B cell (primary cell): ENCODE results near the gene CEP250. TPM values are rescaled to one million over a fixed set of nuclear protein-coding genes. Genes with fewer than 3 reads are reported as not detected.

Source experiments
- ATAC-seq: fragments of 200-7000 bp; cut with Tn5 transposase; one replicate; pipeline ENCODE4 v1.10.0; 2021; ENCODE audit warnings: low read depth, mild to moderate bottlenecking, moderate number of reproducible peaks, moderate library complexity
- CTCF ChIA-PET: fragments of 350-600 bp; sonication (Branson Sonifier 250); formaldehyde crosslinking; loops from one replicate; lab custom pipeline; 2021; ENCODE audit warnings: antibody characterized with exemption, inconsistent platforms; lab: Charles Lee
- POLR2A ChIA-PET: fragments of 350-600 bp; sonication (Branson Sonifier 250); formaldehyde crosslinking; loops from one replicate; lab custom pipeline; 2021; ENCODE audit warnings: antibody characterized with exemption; lab: Charles Lee
- DNase-seq: peaks from one replicate; pipeline ENCODE4 v3.0.0; 2013
- H2AFZ ChIP-seq: 2 replicates; pipeline ENCODE4 v1.6.1; 2012; ENCODE audit warnings: mild to moderate bottlenecking, low read depth, low read length; ENCODE audit not compliant: insufficient read depth, poor library complexity, severe bottlenecking
- H3K27ac ChIP-seq, 2 donors: 1 replicate in 1 of 2; 2 replicates in 1 of 2; pipeline ENCODE4 v1.5.1; 2012 to 2013; ENCODE audit warnings: low read length in 2 of 2, mild to moderate bottlenecking in 2 of 2, moderate library complexity in 1 of 2
- H3K27me3 ChIP-seq, 4 experiments: fragments of 200-600 bp in 1 of 4; sonication (generic) in 1 of 4; replicated peaks in 1 of 4; 1 replicate in 2 of 4; 2 replicates in 2 of 4; pipeline versions ENCODE4 v1.6.1 to v1.7.0; 2013 to 2016; ENCODE audit warnings: low read length in 3 of 4, mild to moderate bottlenecking in 2 of 4, mixed read lengths in 1 of 4, moderate library complexity in 1 of 4; ENCODE audit not compliant: insufficient read depth in 4 of 4, control insufficient read depth in 3 of 4; ENCODE audit errors: control extremely low read depth in 1 of 4
- H3K36me3 ChIP-seq, 2 experiments: replicated peaks in 1 of 2; 1 replicate in 1 of 2; 2 replicates in 1 of 2; pipeline versions ENCODE4 v1.6.1 to v1.7.1; 2013; ENCODE audit warnings: low read length in 1 of 2; ENCODE audit not compliant: insufficient read depth in 2 of 2, control insufficient read depth in 1 of 2; ENCODE audit errors: control extremely low read depth in 1 of 2, extremely low read depth in 1 of 2
- H3K4me1 ChIP-seq, 2 donors: fragments of 200-600 bp in 1 of 2; sonication (generic) in 1 of 2; 1 replicate in 1 of 2; 2 replicates in 1 of 2; pipeline versions ENCODE4 v1.5.1 to v1.6.1; 2013 to 2017; ENCODE audit warnings: low read length in 2 of 2; ENCODE audit not compliant: control insufficient read depth in 2 of 2, insufficient read depth in 2 of 2
- H3K4me2 ChIP-seq: replicated peaks from 2 replicates; pipeline ENCODE3; 2012; ENCODE audit warnings: mild to moderate bottlenecking, low read depth, low read length; ENCODE audit not compliant: poor library complexity, severe bottlenecking
- H3K4me3 ChIP-seq, 5 experiments: fragments of 200-600 bp in 1 of 5; sonication (generic) in 1 of 5; 1 replicate in 3 of 5; 2 replicates in 2 of 5; pipeline versions ENCODE4 v1.5.1 to v1.7.0; 2011 to 2016; ENCODE audit warnings: low read length in 4 of 5, mild to moderate bottlenecking in 4 of 5, low read depth in 2 of 5, control low read depth in 1 of 5, moderate library complexity in 1 of 5; ENCODE audit not compliant: insufficient read depth in 1 of 5; ENCODE audit errors: control extremely low read depth in 1 of 5, extremely low read depth in 1 of 5
- H3K79me2 ChIP-seq: fragments of 200-600 bp; sonication (generic); one replicate; pipeline ENCODE4 v1.6.0; 2016; ENCODE audit warnings: low read length; ENCODE audit not compliant: control insufficient read depth, insufficient read depth
- H3K9ac ChIP-seq: fragments of 200-600 bp; sonication (generic); 2 replicates; pipeline ENCODE4 v1.6.1; 2017; ENCODE audit warnings: mild to moderate bottlenecking, low read length, moderate library complexity
- H3K9me3 ChIP-seq, 3 donors: one replicate each; pipeline versions ENCODE4 v1.6.1 to v1.7.1; 2013; ENCODE audit warnings: low read length in 2 of 3; ENCODE audit not compliant: control insufficient read depth in 2 of 3, insufficient read depth in 1 of 3; ENCODE audit errors: control extremely low read depth in 1 of 3
- H4K20me1 ChIP-seq: 2 replicates; pipeline ENCODE4 v1.6.0; 2012; ENCODE audit warnings: mild to moderate bottlenecking, low read length; ENCODE audit not compliant: insufficient read depth, control insufficient read depth, poor library complexity, severe bottlenecking
- H3K27ac Mint-ChIP-seq: one replicate; pipeline ENCODE4 v1.8.0; 2021; ENCODE audit warnings: mixed read lengths
- H3K27me3 Mint-ChIP-seq: one replicate; pipeline ENCODE4 v1.8.0; 2021; ENCODE audit warnings: mixed read lengths
- H3K4me1 Mint-ChIP-seq: one replicate; pipeline ENCODE4 v1.8.0; 2021; ENCODE audit warnings: mixed read lengths
- H3K4me3 Mint-ChIP-seq: one replicate; pipeline ENCODE4 v1.8.0; 2021; ENCODE audit warnings: mixed read lengths
- H3K9me3 Mint-ChIP-seq: one replicate; pipeline ENCODE4 v1.8.0; 2022; ENCODE audit warnings: mixed read lengths; ENCODE audit not compliant: insufficient read depth
- CTCF ChIP-seq: fragments of 200-600 bp; IDR thresholded peaks from one replicate; pipeline ENCODE4 v1.8.0; 2022; ENCODE audit warnings: antibody characterized with exemption, mild to moderate bottlenecking
- EZH2 ChIP-seq: IDR thresholded peaks from 2 replicates; pipeline ENCODE4 v1.6.1; 2012; ENCODE audit warnings: borderline replicate concordance, low read depth, mild to moderate bottlenecking, moderate library complexity, low read length; ENCODE audit not compliant: insufficient read depth, poor library complexity, severe bottlenecking
- WGBS: methylation state at CpG from one replicate; pipeline ENCODE4 v1.1.5; 2013; ENCODE audit warnings: missing lambda C conversion rate; ENCODE audit not compliant: insufficient coverage; 5-methylcytosine and 5-hydroxymethylcytosine counted together
- intact Hi-C: fragments of 100-400 bp; cut with micrococcal nuclease; formaldehyde crosslinking; loops from one replicate; pipeline ENCODE4 v1.10.0; 2022
- polyA plus RNA-seq: library from polyadenylated mRNA; depleted of rRNA; stranded (reverse); fragments of >200 nt; gene quantifications from 2 replicates; pipeline ENCODE4 v1.2.3, GENCODE V29; 2012
- total RNA-seq, 2 donors: library from RNA; stranded (reverse); fragments of 120-200 nt in 1 of 2; gene quantifications; 1 replicate in 1 of 2; 2 replicates in 1 of 2; pipeline versions ENCODE4 v1.2.3 to v1.2.4, GENCODE V29; 2013 to 2022

CEP250 gene
- total and polyA plus RNA-seq, 2 donors (not counting 1 experiment from before 2014, with no cell fraction given) = 14.6 to 78.5 TPM

DNA sequence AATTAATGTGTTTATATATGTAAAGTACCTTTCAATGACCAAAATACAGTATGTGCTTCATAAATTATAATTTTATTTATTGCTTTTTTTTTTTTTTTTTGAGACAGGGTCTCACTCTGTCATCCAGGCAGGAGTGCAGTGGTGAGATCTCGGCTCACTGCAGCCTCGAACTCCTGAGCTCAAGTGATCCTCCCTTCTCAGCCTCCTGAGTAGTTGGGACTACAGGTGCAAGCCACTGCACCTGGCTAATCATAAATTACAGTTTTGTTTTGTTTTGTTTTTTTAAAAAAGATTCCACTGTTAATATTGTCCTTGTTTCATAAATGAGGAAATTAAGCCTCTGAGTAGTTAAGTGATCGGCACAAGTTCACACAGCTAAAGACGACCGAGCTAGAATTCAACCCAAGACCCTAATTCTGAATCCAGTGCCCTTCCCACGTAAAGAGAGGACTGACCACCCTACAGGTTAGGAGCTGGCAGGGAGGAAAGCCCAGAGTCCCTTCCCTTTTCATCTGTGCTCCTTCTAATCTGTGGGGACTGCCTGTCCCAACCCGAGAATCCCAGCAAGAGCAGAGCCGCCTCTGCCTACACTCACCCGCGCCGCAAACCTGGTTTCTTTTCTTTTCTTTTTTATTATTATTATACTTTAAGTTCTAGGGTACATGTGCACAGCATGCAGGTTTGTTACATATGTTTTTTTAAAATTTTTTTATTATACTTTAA lies 8.9 kb upstream of the CEP250 start:
- ATAC-seq (no peak), DNase-seq (no peak)
- Mint-ChIP-seq H3K27ac (no peak overlapping the region), H3K27me3 (peaks cover 8% of the 10 kb centered on the region), H3K9me3 (no peaks in the 10 kb centered on the region), H3K4me3 (peak overlapping the region; percentile 75), H3K4me1 (peaks cover 6% of the 10 kb centered on the region)
- Histone ChIP-seq H3K9me3 (no peaks in the 10 kb centered on the region), H3K4me3 (peak overlapping the region in 2 of 5 experiments; percentile 30 to 31), H3K4me2 (peak overlapping the region; percentile 66), H2AFZ (peak overlapping the region; percentile 73), H3K79me2 (no peaks in the 10 kb centered on the region), H4K20me1 (no peaks in the 10 kb centered on the region), H3K4me1 (peaks cover 0 to 3% of the 10 kb centered on the region in 2 donors), H3K9ac (no peak overlapping the region), H3K36me3 (no peaks in the 10 kb centered on the region), H3K27me3 (no peaks in the 10 kb centered on the region), H3K27ac (no peak overlapping the region)
- intact Hi-C loops = loop anchor here (1.0 to 5.0 kb wide), 2 partner anchors 142 to 614 kb away; no protein-coding TSS in a partner anchor
- ChIA-PET CTCF (interaction anchor here (0.7 to 5.2 kb wide), 16 partner anchors 10 to 666 kb away, joined by 3 to 63 read pairs (median 4); partner anchors contain the start of gene GDF5), POLR2A (no interaction called here)
- no CpG with 5 or more reads among the region's 11 CpGs for WGBS
- TF ChIP-seq CTCF = no peak
- TF ChIP-seq EZH2 = no peak
